ENCODE measurements around the gene LILRB1.
"Not testable (repeated sequence)": the region's sequence is repeated elsewhere in the genome, so short reads cannot be mapped to it uniquely, and the experiment has no call there.

Gene LILRB1

DNA sequence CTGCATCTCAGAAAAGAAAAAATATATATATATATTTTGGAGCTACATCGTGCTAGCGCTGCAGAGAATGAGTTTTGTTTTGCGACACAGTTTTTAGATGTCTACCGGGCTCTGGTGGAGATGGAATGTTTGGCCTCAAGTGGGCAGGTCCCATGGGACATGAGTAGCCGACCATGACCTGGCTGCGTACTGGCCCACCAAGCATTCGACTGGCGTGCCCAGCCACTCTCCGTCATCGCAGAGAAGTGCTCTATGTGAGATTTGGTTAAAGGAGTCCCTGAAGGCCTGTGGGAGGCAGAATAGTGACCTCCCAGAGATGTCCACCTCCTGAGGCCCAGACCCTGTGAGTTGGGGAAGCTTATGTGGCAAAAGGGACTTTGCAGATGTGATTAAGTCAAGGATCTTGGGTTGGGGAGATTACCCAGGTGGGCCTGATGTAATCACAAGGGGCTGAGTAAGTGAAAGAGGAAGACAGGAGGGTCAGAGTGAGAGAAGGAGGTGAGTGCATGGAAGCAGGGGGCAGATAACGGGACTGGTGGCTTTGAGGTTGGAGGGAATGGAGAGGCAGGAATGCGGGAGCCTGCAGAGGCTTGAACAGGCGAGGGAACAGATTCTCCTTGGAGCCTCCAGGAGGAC lies 31.7 kb downstream of the LILRB1 start:
- in situ Hi-C loops (cut with MboI; ENCODE audit: low sequenced_read_pairs), result loop anchor here (25.0 kb wide), 1 partner anchor 175 kb away; no protein-coding TSS in a partner anchor

DNA sequence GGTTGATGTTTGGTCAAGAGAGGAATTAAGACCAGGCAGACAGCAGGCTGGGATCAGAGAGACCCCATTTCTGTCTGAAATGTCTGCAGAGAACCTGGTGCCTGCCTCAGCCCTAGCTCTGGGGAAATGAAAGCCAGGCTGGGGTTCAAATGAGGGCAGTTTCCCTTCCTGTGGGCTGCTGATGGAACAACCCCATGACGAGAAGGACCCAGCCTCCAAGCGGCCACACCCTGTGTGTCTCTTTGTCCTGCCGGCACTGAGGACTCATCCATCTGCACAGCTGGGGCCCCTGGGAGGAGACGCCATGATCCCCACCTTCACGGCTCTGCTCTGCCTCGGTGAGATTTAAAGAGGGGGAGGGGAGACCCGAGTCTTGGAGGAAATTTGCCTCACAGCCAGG lies 32.4 kb downstream of the LILRB1 start, which contains the start of gene LILRB4:
Gene LILRB4, plus strand, starts transcription at position 256 of the 400 bp plus-strand sequence. Its CDS starts 49 bp downstream, at position 305.
- in situ Hi-C loops (cut with MboI; ENCODE audit: low sequenced_read_pairs), result loop anchor here (25.0 kb wide), 1 partner anchor 175 kb away; no protein-coding TSS in a partner anchor

DNA sequence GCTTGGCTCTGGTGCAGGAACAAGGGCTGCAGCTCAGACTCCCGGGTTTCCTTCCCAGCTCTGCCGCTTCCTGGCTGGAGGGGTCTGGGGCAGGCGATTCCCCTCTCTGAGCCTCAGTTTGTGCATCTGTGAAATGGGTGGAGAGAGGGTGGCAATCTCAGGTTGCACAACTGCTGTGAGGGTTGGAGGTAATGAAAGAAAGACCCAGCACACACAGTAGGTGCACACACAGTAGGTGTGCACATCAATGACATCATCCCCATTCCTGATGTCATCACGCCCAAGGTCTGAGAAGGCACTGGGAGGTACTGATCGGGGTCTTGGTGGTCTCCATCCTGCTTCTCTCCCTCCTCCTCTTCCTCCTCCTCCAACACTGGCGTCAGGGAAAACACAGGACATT lies 35.2 kb downstream of the LILRB1 start:
- in situ Hi-C loops (cut with MboI; ENCODE audit: low sequenced_read_pairs), result loop anchor here (25.0 kb wide), 1 partner anchor 178 kb away; no protein-coding TSS in a partner anchor

DNA sequence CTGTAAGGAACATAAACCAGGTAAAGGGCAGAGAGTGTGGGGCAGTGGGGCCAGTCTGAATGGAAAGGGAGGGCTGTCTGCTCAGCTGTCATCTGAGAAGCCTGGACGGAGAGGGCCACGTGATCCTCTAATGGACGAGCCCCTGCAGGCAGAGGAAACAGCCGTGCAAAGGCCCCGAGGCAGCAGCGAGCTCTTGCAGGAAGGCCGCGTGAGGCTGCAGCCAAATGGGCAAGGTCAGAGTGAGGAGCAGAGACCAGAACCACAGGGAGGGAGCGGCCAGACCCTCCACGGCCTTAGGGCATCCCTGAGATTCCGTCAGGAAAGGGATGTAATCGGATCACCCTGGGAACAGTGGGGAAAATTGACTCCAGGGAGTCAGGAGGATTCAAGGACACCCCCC lies 36.9 kb downstream of the LILRB1 start:
- in situ Hi-C loops (cut with MboI; ENCODE audit: low sequenced_read_pairs), result loop anchor here (25.0 kb wide), 1 partner anchor 180 kb away; no protein-coding TSS in a partner anchor

DNA sequence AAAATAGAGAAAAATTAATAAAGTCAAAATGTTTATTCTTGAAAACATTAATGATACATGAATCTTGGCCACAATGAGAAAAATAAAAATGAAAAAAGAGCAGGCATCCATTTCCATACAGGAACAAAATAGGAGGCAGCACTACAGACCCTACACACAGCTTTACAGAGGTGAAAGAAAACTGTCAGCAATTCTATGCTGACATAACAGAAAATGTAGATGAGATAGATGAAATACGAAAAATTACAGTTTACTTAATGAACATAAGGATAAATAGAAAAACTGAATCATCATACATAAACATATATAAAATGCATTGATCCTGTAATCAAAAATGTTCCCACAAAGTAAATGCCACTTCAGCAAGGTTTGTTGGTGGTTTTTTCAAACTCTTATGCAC lies 38.1 kb downstream of the LILRB1 start:
- in situ Hi-C loops (cut with MboI; ENCODE audit: low sequenced_read_pairs), result loop anchor here (25.0 kb wide), 1 partner anchor 181 kb away; no protein-coding TSS in a partner anchor

DNA sequence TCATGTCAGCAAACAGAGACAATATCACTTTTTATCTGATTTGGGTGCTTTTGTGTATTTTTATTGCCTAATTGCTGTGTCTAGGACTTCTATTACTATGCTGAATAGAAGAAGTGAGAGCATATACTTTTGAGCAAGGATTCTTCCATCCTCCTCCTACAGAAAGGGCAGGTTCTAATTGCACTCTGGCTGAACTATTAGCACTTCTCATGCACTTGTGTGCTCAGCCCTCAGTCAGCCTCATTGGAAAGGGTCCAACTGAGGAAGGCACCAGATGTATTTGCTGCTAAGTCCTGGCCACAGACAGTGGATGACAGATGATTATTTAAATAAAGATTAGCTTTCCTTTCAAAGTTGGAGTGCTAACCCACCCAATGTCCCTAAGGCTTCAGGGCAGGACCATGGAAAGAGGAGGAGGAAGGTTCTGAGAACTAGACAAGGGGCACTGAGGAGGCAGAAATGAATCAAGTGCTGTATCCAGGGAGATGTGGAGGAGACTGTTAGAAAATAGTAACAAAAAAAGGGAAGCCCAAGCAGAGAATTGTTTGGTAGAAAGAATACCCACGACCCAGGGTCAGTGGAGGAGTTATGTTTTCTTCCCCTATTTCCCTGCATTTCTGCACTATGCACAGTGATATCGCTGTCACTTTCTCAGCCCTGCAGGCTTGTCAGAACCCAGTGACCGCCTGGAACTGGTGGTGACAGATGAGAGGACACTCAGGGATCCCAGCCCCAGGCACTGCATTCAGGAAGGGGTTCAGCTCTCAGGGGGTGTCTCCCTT lies 40.5 kb downstream of the LILRB1 start:
- in situ Hi-C loops (cut with MboI; ENCODE audit: low sequenced_read_pairs), result loop anchor here (25.0 kb wide), 1 partner anchor 183 kb away; no protein-coding TSS in a partner anchor

DNA sequence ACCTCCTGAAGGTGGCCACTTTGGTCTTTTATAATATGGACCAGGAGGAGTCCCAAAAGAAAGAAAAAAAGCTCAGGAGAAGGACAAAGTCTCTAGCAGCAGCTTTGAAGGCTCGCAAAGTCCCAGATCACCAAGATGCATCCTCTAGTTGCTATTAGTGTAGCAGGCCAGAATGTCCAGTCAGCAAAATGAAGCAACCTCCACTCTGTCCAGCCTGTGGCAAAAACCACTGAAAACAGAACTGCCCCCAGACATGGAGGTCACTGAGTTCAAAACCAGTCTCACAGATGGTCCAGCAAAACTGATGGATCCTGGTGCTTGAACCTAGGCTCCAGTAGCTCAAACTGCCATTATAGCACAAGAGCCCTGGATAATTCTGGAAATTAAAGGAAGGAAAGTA lies 42.9 kb downstream of the LILRB1 start:
- in situ Hi-C loops (cut with MboI; ENCODE audit: low sequenced_read_pairs), result loop anchor here (25.0 kb wide), 1 partner anchor 186 kb away; no protein-coding TSS in a partner anchor

DNA sequence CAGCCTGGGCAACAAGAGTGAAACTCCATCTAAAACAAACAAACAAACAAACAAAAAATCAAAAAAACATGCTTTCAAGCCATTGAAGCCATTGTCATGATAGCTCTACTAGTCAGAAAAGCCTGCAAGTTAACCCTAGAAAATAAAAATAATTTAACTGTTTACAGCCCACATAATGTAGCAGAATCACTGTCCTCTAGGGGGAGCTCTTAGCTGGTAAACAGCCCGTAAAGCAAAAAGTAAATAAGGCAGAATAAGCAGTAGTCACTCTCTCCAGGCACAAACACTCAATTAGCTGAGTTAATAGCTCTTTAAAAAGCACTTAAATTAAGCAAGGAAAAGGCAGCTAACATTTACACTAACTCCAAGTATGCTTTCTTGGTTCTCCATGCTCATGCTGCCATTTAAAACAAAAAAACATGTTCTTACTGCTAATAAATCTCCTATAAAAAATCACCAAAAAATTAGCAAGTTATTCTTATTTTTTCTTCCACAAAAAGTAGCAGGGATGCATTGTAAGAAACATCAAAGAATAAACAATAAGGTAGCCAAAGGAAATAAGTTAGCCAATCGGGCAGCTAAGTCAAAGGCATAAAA lies 43.8 kb downstream of the LILRB1 start:
- in situ Hi-C loops (cut with MboI; ENCODE audit: low sequenced_read_pairs), result loop anchor here (25.0 kb wide), 1 partner anchor 187 kb away; no protein-coding TSS in a partner anchor

DNA sequence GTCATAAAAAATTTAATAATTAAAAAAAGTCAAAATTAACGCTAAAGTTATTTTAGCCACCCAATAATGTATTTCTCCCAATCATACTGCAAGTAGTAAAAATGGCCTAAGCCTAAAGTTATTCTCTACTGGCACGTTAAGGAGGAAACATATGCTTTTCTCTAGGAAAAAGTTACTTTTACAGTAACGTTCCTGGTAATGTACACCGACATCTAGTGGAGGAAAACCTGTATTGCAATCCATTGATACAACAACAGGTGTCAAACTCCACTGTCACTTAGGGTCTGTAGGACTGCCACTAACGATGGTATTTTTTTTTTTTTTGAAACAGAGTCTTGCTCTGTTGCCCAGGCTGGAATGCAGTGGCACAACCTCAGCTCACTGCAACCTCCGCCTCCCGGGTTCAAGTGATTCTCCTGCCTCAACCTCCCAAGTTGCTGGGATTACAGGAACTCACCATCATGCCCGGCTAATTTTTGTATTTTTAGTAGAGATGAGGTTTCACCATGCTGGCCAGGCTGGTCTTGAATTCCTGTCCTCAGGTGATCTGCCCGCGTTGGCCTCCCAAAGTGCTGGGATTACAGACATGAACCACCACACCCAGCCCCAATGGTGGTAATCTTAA lies 46.0 kb downstream of the LILRB1 start:
- in situ Hi-C loops (cut with MboI; ENCODE audit: low sequenced_read_pairs), result not testable (repeated sequence)

DNA sequence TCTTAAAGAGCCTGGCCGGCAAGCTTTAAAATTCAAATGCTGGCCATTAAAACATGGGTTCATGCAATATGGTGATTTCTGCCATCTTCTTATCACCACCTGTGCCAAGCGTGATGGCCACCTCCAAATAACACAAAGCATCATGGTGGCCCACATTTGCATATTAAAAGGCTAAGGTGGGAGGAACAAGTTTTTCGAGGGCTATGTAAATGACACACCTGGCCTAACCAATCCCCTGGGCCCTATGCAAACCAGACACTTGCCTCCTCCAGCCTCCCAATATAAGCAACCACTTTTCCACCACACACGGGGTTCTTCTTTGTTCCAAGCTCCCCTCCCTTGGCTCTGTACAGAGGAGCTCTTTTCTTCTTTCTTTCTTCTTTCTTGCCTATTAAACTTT lies 46.9 kb downstream of the LILRB1 start:
- in situ Hi-C loops (cut with MboI; ENCODE audit: low sequenced_read_pairs), result no loop called here

DNA sequence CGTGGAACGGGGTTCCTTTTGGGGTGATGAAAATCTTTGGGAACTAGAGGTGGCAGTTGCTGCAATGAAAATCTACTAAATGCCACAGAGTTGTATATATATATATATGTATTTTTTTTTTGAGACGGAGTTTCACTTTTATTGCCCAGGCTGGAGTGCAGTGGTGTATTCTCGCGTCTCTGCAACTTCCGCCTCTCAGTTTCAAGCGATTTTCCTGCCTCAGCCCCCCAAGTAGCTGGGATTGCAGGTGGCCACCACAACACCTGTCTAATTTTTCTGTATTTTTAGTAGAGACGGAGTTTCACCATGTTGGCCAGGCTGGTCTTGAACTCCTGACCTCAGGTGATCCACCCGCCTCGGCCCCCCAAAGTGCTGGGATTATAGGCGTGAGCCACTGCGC lies 51.3 kb downstream of the LILRB1 start:
- in situ Hi-C loops (cut with MboI; ENCODE audit: low sequenced_read_pairs), result not testable (repeated sequence)

DNA sequence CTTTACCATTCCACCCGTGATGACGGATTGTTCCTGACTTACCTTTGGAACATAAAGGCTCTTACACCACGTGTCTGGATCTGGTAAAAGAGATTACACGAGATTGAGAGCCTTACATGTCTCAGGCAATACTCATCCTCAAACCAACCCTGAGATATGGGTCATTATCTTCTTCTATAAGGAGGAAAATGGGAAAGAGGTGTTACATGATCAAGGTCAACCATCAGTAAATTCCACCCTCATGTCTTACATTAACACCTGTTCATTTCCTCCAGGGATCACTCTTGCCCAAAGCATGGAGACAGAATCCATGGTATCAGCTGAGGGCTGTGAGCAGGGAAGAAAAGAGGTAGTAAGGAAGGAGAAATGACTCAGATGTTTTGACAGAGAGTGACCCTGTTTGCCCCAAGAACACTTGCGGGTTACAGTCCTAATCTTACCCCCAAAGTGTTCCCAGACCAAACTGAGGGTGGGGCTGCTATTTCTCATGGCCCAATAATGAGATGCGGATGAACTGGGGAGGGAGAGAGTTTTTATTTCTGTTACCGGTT lies 52.1 kb downstream of the LILRB1 start:
- in situ Hi-C loops (cut with MboI; ENCODE audit: low sequenced_read_pairs), result no loop called here

DNA sequence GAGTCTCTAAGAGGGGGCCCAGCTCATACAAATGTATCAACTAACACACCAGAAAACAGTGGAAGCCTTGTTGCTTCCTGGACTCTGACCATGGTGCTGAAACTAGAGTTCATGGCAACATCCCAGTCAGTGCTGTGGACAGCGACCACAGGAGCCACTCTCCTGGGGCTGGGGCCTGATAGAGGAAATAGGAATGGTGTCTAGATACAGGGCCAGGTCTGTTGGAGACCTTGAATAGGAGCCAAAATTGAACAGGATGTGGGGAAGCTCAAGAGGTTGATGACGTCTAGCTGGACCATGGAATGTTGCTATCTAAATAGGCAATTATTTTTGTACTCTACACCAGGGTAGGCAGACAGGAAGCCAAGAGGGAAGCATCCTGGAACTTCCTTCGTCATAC lies 54.2 kb downstream of the LILRB1 start:
- in situ Hi-C loops (cut with MboI; ENCODE audit: low sequenced_read_pairs), result no loop called here
